ENCODE measurements around the gene GDPD4. TPM values are rescaled to one million over a fixed set of nuclear protein-coding genes. Genes with fewer than 3 reads are reported as not detected.

The GDPD4 gene
- total and polyA plus RNA-seq, 9 of the 15 experiments (the other 6 are each of a cell fraction or from before 2014, with no cell fraction given), result 0.40 TPM; not detected in 8

- in situ Hi-C loops (cut with MboI) (no loop called here), intact Hi-C loops (cut with micrococcal nuclease) (no loop called here)
- POLR2A ChIA-PET, result no interaction called here
- Histone ChIP-seq H3K27ac (ENCODE audit: extremely low read depth, low read depth, low read length) (no peak overlapping the region), H3K9ac (ENCODE audit: insufficient read depth in 1 of 2, low read depth in 2 of 2, low read length in 2 of 2) (no peak overlapping the region), H3K4me2 (ENCODE audit: insufficient read depth, low read length) (no peak overlapping the region), H3K4me1 (replicated peaks in 1 of 2; ENCODE audit: control insufficient read depth in 2 of 2, insufficient read depth in 2 of 2, low read length in 2 of 2) (peaks cover 0 to 4% of the 10 kb centered on the region in 2 experiments; a peak in 1 of 5 replicates), H3K4me3 (no peak overlapping the region), H3K36me3 (ENCODE audit: control insufficient read depth, insufficient read depth, low read length) (no peaks in the 10 kb centered on the region), H4K20me1 (replicated peaks; ENCODE audit: control insufficient read depth, insufficient read depth, low read length) (no peaks in the 10 kb centered on the region), H3K27me3 (ENCODE audit: control insufficient read depth in 2 of 2, insufficient read depth in 2 of 2, low read length in 2 of 2) (peaks cover 15 to 66% of the 10 kb centered on the region in 2 experiments; a peak in 3 of 5 replicates), H3K9me1 (ENCODE audit: control insufficient read depth, insufficient read depth, low read length) (peaks cover 2% of the 10 kb centered on the region), H3K9me3 (replicated peaks; ENCODE audit: control insufficient read depth, insufficient read depth, low read depth, low read length) (no peaks in the 10 kb centered on the region), H3K79me2 (ENCODE audit: control insufficient read depth, insufficient read depth, low read length) (no peaks in the 10 kb centered on the region), H2AFZ (ENCODE audit: low read depth, low read length) (no peak overlapping the region)
- whole genome bisulfite sequencing (ENCODE audit: insufficient coverage, low coverage, missing lambda C conversion rate), result 0% methylated on average over 4 of the region's 4 CpGs
- DNase-seq (ENCODE audit: extremely low read depth in 1 of 4, low spot score in 3 of 4) (no peak), FAIRE-seq (no peak), ATAC-seq (no peak)
- CTCF ChIA-PET (ENCODE audit: low intra/inter-chr PET ratio), result no interaction called here
- BruUV-seq (replicated peaks), result no TSS peak
- TF ChIP-seq PHF21A (IDR thresholded peaks at IDR 0.05; ENCODE audit: borderline replicate concordance, low read depth) (no peak), MTA2 (IDR thresholded peaks at IDR 0.05; ENCODE audit: low read depth) (no peak), EGR1 (conservative IDR thresholded peaks at IDR 0.05) (peak; percentile 57)
Observed at GRCh38 chr11:77178150-77178549, 123.3 kb downstream of the GDPD4 start.

DNA sequence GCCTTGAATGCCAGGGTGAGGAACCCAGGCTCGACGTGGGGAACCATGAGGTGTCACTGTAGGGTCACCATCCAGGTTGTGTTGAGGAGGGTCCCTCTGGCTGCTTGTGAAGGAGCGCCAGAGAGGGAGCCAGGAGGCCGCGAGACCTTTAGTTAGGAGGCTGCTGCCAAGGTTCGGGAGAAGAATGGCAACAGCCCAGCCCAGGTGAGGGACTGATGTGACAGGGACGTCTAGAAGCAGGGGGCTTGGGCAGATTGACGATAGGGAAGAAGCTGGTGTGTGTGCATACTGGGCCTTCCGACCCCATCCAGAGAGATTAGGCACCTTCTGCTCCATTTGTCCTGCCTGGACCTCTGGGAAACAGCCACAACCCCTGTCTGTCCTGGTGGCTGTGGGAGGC is 124.5 kb downstream of the GDPD4 start:
- ChIA-PET POLR2A (interaction anchor here (1.0 kb wide), 1 partner anchor 11 kb away, joined by 3 read pairs; no protein-coding TSS in a partner anchor), CTCF (ENCODE audit: low intra/inter-chr PET ratio) (interaction anchor here (0.5 kb wide), 1 partner anchor 84 kb away, joined by 3 read pairs; no protein-coding TSS in a partner anchor)
- no peak overlapping the region for H3K4me2 ChIP-seq (ENCODE audit: insufficient read depth, low read length)
- no peaks in the 10 kb centered on the region for H3K79me2 ChIP-seq (ENCODE audit: control insufficient read depth, insufficient read depth, low read length)
- 8% methylated on average over 9 of the region's 9 CpGs for WGBS (ENCODE audit: insufficient coverage, low coverage, missing lambda C conversion rate)
- H2AFZ ChIP-seq (ENCODE audit: low read depth, low read length), result no peak overlapping the region
- H3K9ac ChIP-seq (ENCODE audit: insufficient read depth in 1 of 2, low read depth in 2 of 2, low read length in 2 of 2), result no peak overlapping the region
- H4K20me1 ChIP-seq (replicated peaks; ENCODE audit: control insufficient read depth, insufficient read depth, low read length), result no peaks in the 10 kb centered on the region
- no peak for DNase-seq (ENCODE audit: extremely low read depth in 1 of 4, low spot score in 3 of 4)
- H3K9me1 ChIP-seq (ENCODE audit: control insufficient read depth, insufficient read depth, low read length), result peaks cover 2% of the 10 kb centered on the region
- no TSS peak for BruUV-seq (replicated peaks)
- H3K4me3 ChIP-seq, result no peak overlapping the region
- intact Hi-C loops (cut with micrococcal nuclease) (no loop called here), in situ Hi-C loops (cut with MboI) (no loop called here)
- peaks cover 5 to 64% of the 10 kb centered on the region in 2 experiments; a peak in 3 of 5 replicates for H3K27me3 ChIP-seq (ENCODE audit: control insufficient read depth in 2 of 2, insufficient read depth in 2 of 2, low read length in 2 of 2)
- H3K4me1 ChIP-seq (replicated peaks in 1 of 2; ENCODE audit: control insufficient read depth in 2 of 2, insufficient read depth in 2 of 2, low read length in 2 of 2), result peaks cover 4 to 12% of the 10 kb centered on the region in 2 experiments; a peak in 4 of 5 replicates
- ATAC-seq, result no peak
- no peaks in the 10 kb centered on the region for H3K9me3 ChIP-seq (replicated peaks; ENCODE audit: control insufficient read depth, insufficient read depth, low read depth, low read length)
- no peak for FAIRE-seq
- no peaks in the 10 kb centered on the region for H3K36me3 ChIP-seq (ENCODE audit: control insufficient read depth, insufficient read depth, low read length)
- no peak overlapping the region for H3K27ac ChIP-seq (ENCODE audit: extremely low read depth, low read depth, low read length)
- TF ChIP-seq ILK (tag; IDR thresholded peaks at IDR 0.05; ENCODE audit: borderline replicate concordance, low read depth) (no peak), NCOA6 (IDR thresholded peaks at IDR 0.05) (no peak), CBX1 (IDR thresholded peaks at IDR 0.05; ENCODE audit: low read depth) (no peak), ZNF696 (CRISPR knock-in tag; conservative IDR thresholded peaks at IDR 0.05) (no peak), CTBP1 (IDR thresholded peaks at IDR 0.05; ENCODE audit: borderline replicate concordance) (no peak), RBFOX2 (IDR thresholded peaks at IDR 0.05; ENCODE audit: low read depth, low read length) (no peak), SPI1 (IDR thresholded peaks at IDR 0.05; ENCODE audit: borderline replicate concordance, low read depth, low read length) (no peak), NCOR1 (IDR thresholded peaks at IDR 0.05) (no peak), ZNF57 (CRISPR knock-in tag; IDR thresholded peaks at IDR 0.05) (no peak), PML (IDR thresholded peaks at IDR 0.05; ENCODE audit: low read length) (no peak), LEF1 (IDR thresholded peaks at IDR 0.05) (no peak)
- TF ChIP-seq, protein P1, sequence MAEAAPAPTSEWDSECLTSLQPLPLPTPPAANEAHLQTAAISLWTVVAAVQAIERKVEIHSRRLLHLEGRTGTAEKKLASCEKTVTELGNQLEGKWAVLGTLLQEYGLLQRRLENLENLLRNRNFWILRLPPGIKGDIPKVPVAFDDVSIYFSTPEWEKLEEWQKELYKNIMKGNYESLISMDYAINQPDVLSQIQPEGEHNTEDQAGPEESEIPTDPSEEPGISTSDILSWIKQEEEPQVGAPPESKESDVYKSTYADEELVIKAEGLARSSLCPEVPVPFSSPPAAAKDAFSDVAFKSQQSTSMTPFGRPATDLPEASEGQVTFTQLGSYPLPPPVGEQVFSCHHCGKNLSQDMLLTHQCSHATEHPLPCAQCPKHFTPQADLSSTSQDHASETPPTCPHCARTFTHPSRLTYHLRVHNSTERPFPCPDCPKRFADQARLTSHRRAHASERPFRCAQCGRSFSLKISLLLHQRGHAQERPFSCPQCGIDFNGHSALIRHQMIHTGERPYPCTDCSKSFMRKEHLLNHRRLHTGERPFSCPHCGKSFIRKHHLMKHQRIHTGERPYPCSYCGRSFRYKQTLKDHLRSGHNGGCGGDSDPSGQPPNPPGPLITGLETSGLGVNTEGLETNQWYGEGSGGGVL (CRISPR knock-in tag; IDR thresholded peaks at IDR 0.05), result no peak
- TF ChIP-seq, protein P2, sequence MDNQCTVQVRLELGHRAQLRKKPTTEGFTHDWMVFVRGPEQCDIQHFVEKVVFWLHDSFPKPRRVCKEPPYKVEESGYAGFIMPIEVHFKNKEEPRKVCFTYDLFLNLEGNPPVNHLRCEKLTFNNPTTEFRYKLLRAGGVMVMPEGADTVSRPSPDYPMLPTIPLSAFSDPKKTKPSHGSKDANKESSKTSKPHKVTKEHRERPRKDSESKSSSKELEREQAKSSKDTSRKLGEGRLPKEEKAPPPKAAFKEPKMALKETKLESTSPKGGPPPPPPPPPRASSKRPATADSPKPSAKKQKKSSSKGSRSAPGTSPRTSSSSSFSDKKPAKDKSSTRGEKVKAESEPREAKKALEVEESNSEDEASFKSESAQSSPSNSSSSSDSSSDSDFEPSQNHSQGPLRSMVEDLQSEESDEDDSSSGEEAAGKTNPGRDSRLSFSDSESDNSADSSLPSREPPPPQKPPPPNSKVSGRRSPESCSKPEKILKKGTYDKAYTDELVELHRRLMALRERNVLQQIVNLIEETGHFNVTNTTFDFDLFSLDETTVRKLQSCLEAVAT (IDR thresholded peaks at IDR 0.05), result no peak
